Activated CD8-positive, alpha-beta memory T cell treated with anti-CD3 and anti-CD28 coated beads, Interleukin-2, amount 10 ng/mL, durations not matched to agents 7 days and 5 days (primary cell): Measurements from ENCODE around the gene COA5. TPM values are rescaled to one million over a fixed set of nuclear protein-coding genes. Genes with fewer than 3 reads are reported as not detected.
"Not testable (repeated sequence)": the region's sequence is repeated elsewhere in the genome, so short reads cannot be mapped to it uniquely, and the experiment has no call there.

Source experiments
- ATAC-seq: fragments of 150-1000 bp; cut with Tn5 transposase; one replicate; pipeline ENCODE4 v1.10.0; 2021; ENCODE audit warnings: moderate library complexity
- CTCF ChIA-PET: fragments of 350-600 bp; sonication (Branson Sonifier 250); formaldehyde crosslinking; loops from one replicate; lab custom pipeline; 2021; ENCODE audit warnings: antibody characterized with exemption; lab: Charles Lee
- DNase-seq: peaks from one replicate; pipeline ENCODE4 v3.0.0-alpha.2; 2020
- H3K27ac Mint-ChIP-seq: one replicate; pipeline ENCODE4 v1.8.0; 2021; ENCODE audit warnings: mild to moderate bottlenecking, mixed read lengths
- H3K27me3 Mint-ChIP-seq: one replicate; pipeline ENCODE4 v1.8.0; 2021; ENCODE audit warnings: mixed read lengths
- H3K36me3 Mint-ChIP-seq: one replicate; pipeline ENCODE4 v1.8.0; 2021; ENCODE audit warnings: mild to moderate bottlenecking, mixed read lengths
- H3K4me1 Mint-ChIP-seq: one replicate; pipeline ENCODE4 v1.8.0; 2021; ENCODE audit warnings: mixed read lengths
- H3K4me3 Mint-ChIP-seq: one replicate; pipeline ENCODE4 v1.8.0; 2021; ENCODE audit warnings: mild to moderate bottlenecking, moderate library complexity, mixed read lengths
- H3K9me3 Mint-ChIP-seq: one replicate; pipeline ENCODE4 v1.8.0; 2022; ENCODE audit warnings: low read depth, mixed read lengths
- total RNA-seq, 2 experiments: library from RNA; stranded (reverse); gene quantifications; one replicate each; pipeline ENCODE4 v1.2.3, GENCODE V29; 2021

The COA5 gene
- total RNA-seq, 2 experiments from 2014 or later = 22.2 to 26.0 TPM

GRCh38 chr2:98601532-98602132 is 6.7 kb downstream of the COA5 start:
- CTCF ChIA-PET = interaction anchor here (0.7 to 2.5 kb wide), 8 partner anchors 10 to 217 kb away, joined by 3 to 12 read pairs (median 3); no protein-coding TSS in a partner anchor

GRCh38 chr2:98598781-98599428 is 9.4 kb downstream of the COA5 start:
- H3K4me3 Mint-ChIP-seq = no peak overlapping the region
- peaks cover 21% of the 10 kb centered on the region for H3K4me1 Mint-ChIP-seq
- DNase-seq (no peak), ATAC-seq (no peak)
- peaks cover 2% of the 10 kb centered on the region for H3K9me3 Mint-ChIP-seq
- H3K27me3 Mint-ChIP-seq = no peaks in the 10 kb centered on the region
- CTCF ChIA-PET = interaction anchor here (1.1 to 1.8 kb wide), 2 partner anchors 10 to 39 kb away, joined by 3 to 5 read pairs; partner anchors contain the start of genes COA5 and UNC50
- H3K27ac Mint-ChIP-seq = peak overlapping the region; percentile 38
- peaks cover 37% of the 10 kb centered on the region for H3K36me3 Mint-ChIP-seq

More at GRCh38 chr2:98601532-98602132, 6.7 kb downstream of the COA5 start:
- DNase-seq (no peak), ATAC-seq (peak; percentile 88)
- H3K36me3 Mint-ChIP-seq = peaks cover 26% of the 10 kb centered on the region
- no peaks in the 10 kb centered on the region for H3K9me3 Mint-ChIP-seq
- no peak overlapping the region for H3K4me3 Mint-ChIP-seq
- no peak overlapping the region for H3K27ac Mint-ChIP-seq
- peaks cover 37% of the 10 kb centered on the region for H3K4me1 Mint-ChIP-seq
- H3K27me3 Mint-ChIP-seq = no peaks in the 10 kb centered on the region

- not testable (repeated sequence) for H3K4me3 Mint-ChIP-seq
Measured at GRCh38 chr2:98594665-98595064, 13.6 kb downstream of the COA5 start.

GRCh38 chr2:98592565-98592964 is 15.7 kb downstream of the COA5 start:
- DNase-seq (no peak), ATAC-seq (no peak)
- Mint-ChIP-seq H3K27ac (no peak overlapping the region), H3K4me1 (peaks cover 11% of the 10 kb centered on the region), H3K27me3 (no peaks in the 10 kb centered on the region), H3K4me3 (no peak overlapping the region), H3K36me3 (peaks cover 63% of the 10 kb centered on the region), H3K9me3 (peaks cover 6% of the 10 kb centered on the region)
- CTCF ChIA-PET = no interaction called here

More at GRCh38 chr2:98594665-98595064, 13.6 kb downstream of the COA5 start:
- ATAC-seq, CTCF ChIA-PET, DNase-seq, H3K27ac Mint-ChIP-seq, H3K9me3 Mint-ChIP-seq, H3K27me3 Mint-ChIP-seq: not testable (repeated sequence)
- peaks cover 13% of the 10 kb centered on the region for H3K4me1 Mint-ChIP-seq
- H3K36me3 Mint-ChIP-seq = peaks cover 66% of the 10 kb centered on the region

GRCh38 chr2:98589489-98589888 is 18.8 kb downstream of the COA5 start:
- H3K9me3 Mint-ChIP-seq = peaks cover 6% of the 10 kb centered on the region
- DNase-seq (peak; percentile 12), ATAC-seq (no peak)
- H3K4me1 Mint-ChIP-seq = peaks cover 8% of the 10 kb centered on the region
- H3K27ac Mint-ChIP-seq = no peak overlapping the region
- CTCF ChIA-PET = no interaction called here
- peaks cover 70% of the 10 kb centered on the region for H3K36me3 Mint-ChIP-seq
- no peak overlapping the region for H3K4me3 Mint-ChIP-seq
- no peaks in the 10 kb centered on the region for H3K27me3 Mint-ChIP-seq

- Mint-ChIP-seq H3K36me3 (peaks cover 68% of the 10 kb centered on the region), H3K27me3 (no peaks in the 10 kb centered on the region), H3K9me3 (peaks cover 5% of the 10 kb centered on the region), H3K4me1 (peaks cover 7% of the 10 kb centered on the region), H3K4me3 (no peak overlapping the region), H3K27ac (no peak overlapping the region)
- DNase-seq (peak; percentile 37), ATAC-seq (no peak)
- CTCF ChIA-PET = no interaction called here
Measured at GRCh38 chr2:98588880-98589431, 19.4 kb downstream of the COA5 start.

- Mint-ChIP-seq H3K36me3 (peaks cover 58% of the 10 kb centered on the region), H3K27me3 (no peaks in the 10 kb centered on the region), H3K27ac (no peak overlapping the region), H3K4me1 (peaks cover 6% of the 10 kb centered on the region), H3K9me3 (no peaks in the 10 kb centered on the region), H3K4me3 (no peak overlapping the region)
- DNase-seq (peak; percentile 33), ATAC-seq (no peak)
- CTCF ChIA-PET = interaction anchor here (0.8 to 1.7 kb wide), 3 partner anchors 14 to 19 kb away, joined by 3 to 4 read pairs (median 3); no protein-coding TSS in a partner anchor
Measured at GRCh38 chr2:98586551-98587140, 21.7 kb downstream of the COA5 start.

- DNase-seq (peak; percentile 25), ATAC-seq (no peak)
- no peak overlapping the region for H3K27ac Mint-ChIP-seq
- peaks cover 6% of the 10 kb centered on the region for H3K4me1 Mint-ChIP-seq
- no peaks in the 10 kb centered on the region for H3K9me3 Mint-ChIP-seq
- peaks cover 49% of the 10 kb centered on the region for H3K36me3 Mint-ChIP-seq
- CTCF ChIA-PET = interaction anchor here (1.7 kb wide), 1 partner anchor 18 kb away, joined by 4 read pairs; no protein-coding TSS in a partner anchor
- H3K4me3 Mint-ChIP-seq = no peak overlapping the region
- no peaks in the 10 kb centered on the region for H3K27me3 Mint-ChIP-seq
Measured at GRCh38 chr2:98585386-98585785, 22.9 kb downstream of the COA5 start.

- peak; percentile 30 for DNase-seq
- no peak overlapping the region for H3K4me3 Mint-ChIP-seq
- H3K4me1 Mint-ChIP-seq = peaks cover 4% of the 10 kb centered on the region
- no peaks in the 10 kb centered on the region for H3K9me3 Mint-ChIP-seq
- no peak for ATAC-seq
- H3K36me3 Mint-ChIP-seq = peaks cover 49% of the 10 kb centered on the region
- H3K27me3 Mint-ChIP-seq = no peaks in the 10 kb centered on the region
- CTCF ChIA-PET = no interaction called here
- H3K27ac Mint-ChIP-seq = no peak overlapping the region
Measured at GRCh38 chr2:98583816-98584618, 24.3 kb downstream of the COA5 start.

- H3K9me3 Mint-ChIP-seq = no peaks in the 10 kb centered on the region
- CTCF ChIA-PET = no interaction called here
Measured at GRCh38 chr2:98583276-98583675, 25.0 kb downstream of the COA5 start.

GRCh38 chr2:98582523-98582922 is 25.8 kb downstream of the COA5 start:
- H3K4me3 Mint-ChIP-seq = no peak overlapping the region
- H3K9me3 Mint-ChIP-seq = no peaks in the 10 kb centered on the region
- no peak for DNase-seq
- H3K36me3 Mint-ChIP-seq = peaks cover 50% of the 10 kb centered on the region
- H3K4me1 Mint-ChIP-seq = no peaks in the 10 kb centered on the region
- H3K27me3 Mint-ChIP-seq = no peaks in the 10 kb centered on the region
- no peak for ATAC-seq
- no peak overlapping the region for H3K27ac Mint-ChIP-seq
- CTCF ChIA-PET = no interaction called here

More at GRCh38 chr2:98583276-98583675, 25.0 kb downstream of the COA5 start:
- no peak for ATAC-seq
- Mint-ChIP-seq H3K4me3 (no peak overlapping the region), H3K27me3 (no peaks in the 10 kb centered on the region), H3K27ac (no peak overlapping the region), H3K4me1 (no peaks in the 10 kb centered on the region), H3K36me3 (peaks cover 52% of the 10 kb centered on the region)
- peak; percentile 27 for DNase-seq

- ATAC-seq = no peak
- Mint-ChIP-seq H3K9me3 (no peaks in the 10 kb centered on the region), H3K4me3 (no peak overlapping the region), H3K4me1 (no peaks in the 10 kb centered on the region), H3K27me3 (no peaks in the 10 kb centered on the region), H3K27ac (no peak overlapping the region), H3K36me3 (peaks cover 43% of the 10 kb centered on the region)
- DNase-seq = peak; percentile 38
- CTCF ChIA-PET = no interaction called here
Measured at GRCh38 chr2:98580656-98581284, 27.5 kb downstream of the COA5 start.
